ENCODE results near the gene RASGRF1.

The RASGRF1 gene

GRCh38 chr15:78987556-78988360, 102.8 kb downstream of the RASGRF1 start:
- DNase-seq (ENCODE audit: low spot score), result no peak

GRCh38 chr15:78985859-78986475, 104.6 kb downstream of the RASGRF1 start:
- no peak for DNase-seq (ENCODE audit: low spot score)

GRCh38 chr15:78984041-78984440, 106.5 kb downstream of the RASGRF1 start:
- DNase-seq (ENCODE audit: low spot score), result no peak

- DNase-seq (ENCODE audit: low spot score), result no peak
These were observed 107.2 kb downstream of the RASGRF1 start for GRCh38 chr15:78983146-78983918.

- no peak for DNase-seq (ENCODE audit: low spot score)
These were observed 107.8 kb downstream of the RASGRF1 start for GRCh38 chr15:78982736-78983135.

- DNase-seq (ENCODE audit: low spot score), result no peak
These were observed 108.9 kb downstream of the RASGRF1 start for GRCh38 chr15:78981532-78982313.

GRCh38 chr15:78979456-78980320, 110.9 kb downstream of the RASGRF1 start:
- DNase-seq (ENCODE audit: low spot score), result peak; percentile 90

GRCh38 chr15:78978601-78979179, 111.9 kb downstream of the RASGRF1 start:
- DNase-seq (ENCODE audit: low spot score), result no peak

GRCh38 chr15:78977591-78978347, 112.8 kb downstream of the RASGRF1 start:
- DNase-seq (ENCODE audit: low spot score), result no peak

- DNase-seq (ENCODE audit: low spot score), result no peak
These were observed 113.4 kb downstream of the RASGRF1 start for GRCh38 chr15:78977091-78977571.

GRCh38 chr15:78976691-78977090, 113.9 kb downstream of the RASGRF1 start:
- no peak for DNase-seq (ENCODE audit: low spot score)

- no peak for DNase-seq (ENCODE audit: low spot score)
These were observed 116.2 kb downstream of the RASGRF1 start for GRCh38 chr15:78974272-78974918.

- no peak for DNase-seq (ENCODE audit: low spot score)
These were observed 120.8 kb downstream of the RASGRF1 start for GRCh38 chr15:78969687-78970349.

- no peak for DNase-seq (ENCODE audit: low spot score)
These were observed 121.9 kb downstream of the RASGRF1 start for GRCh38 chr15:78968539-78969271.

GRCh38 chr15:78968114-78968513, 122.5 kb downstream of the RASGRF1 start:
- DNase-seq (ENCODE audit: low spot score), result no peak

GRCh38 chr15:78960308-78960707, 130.3 kb downstream of the RASGRF1 start:
- DNase-seq (ENCODE audit: low spot score), result no peak

- no peak for DNase-seq (ENCODE audit: low spot score)
These were observed 131.2 kb downstream of the RASGRF1 start for GRCh38 chr15:78959360-78959759.
